AG09319 (cell line): ENCODE measurements around the gene RHOT2.

Source experiments
- DNase-seq: peaks from one replicate; pipeline ENCODE4 v3.0.0-alpha.2; 2010; ENCODE audit warnings: low read depth; ENCODE audit errors: extremely low read depth
- TF ChIP-seq, protein P1 (sequence below): IDR thresholded peaks from 2 replicates; pipeline ENCODE4 v1.5.1; 2011; ENCODE audit warnings: low read depth, mild to moderate bottlenecking, inconsistent platforms, low read length, moderate library complexity

RHOT2 gene

DNA sequence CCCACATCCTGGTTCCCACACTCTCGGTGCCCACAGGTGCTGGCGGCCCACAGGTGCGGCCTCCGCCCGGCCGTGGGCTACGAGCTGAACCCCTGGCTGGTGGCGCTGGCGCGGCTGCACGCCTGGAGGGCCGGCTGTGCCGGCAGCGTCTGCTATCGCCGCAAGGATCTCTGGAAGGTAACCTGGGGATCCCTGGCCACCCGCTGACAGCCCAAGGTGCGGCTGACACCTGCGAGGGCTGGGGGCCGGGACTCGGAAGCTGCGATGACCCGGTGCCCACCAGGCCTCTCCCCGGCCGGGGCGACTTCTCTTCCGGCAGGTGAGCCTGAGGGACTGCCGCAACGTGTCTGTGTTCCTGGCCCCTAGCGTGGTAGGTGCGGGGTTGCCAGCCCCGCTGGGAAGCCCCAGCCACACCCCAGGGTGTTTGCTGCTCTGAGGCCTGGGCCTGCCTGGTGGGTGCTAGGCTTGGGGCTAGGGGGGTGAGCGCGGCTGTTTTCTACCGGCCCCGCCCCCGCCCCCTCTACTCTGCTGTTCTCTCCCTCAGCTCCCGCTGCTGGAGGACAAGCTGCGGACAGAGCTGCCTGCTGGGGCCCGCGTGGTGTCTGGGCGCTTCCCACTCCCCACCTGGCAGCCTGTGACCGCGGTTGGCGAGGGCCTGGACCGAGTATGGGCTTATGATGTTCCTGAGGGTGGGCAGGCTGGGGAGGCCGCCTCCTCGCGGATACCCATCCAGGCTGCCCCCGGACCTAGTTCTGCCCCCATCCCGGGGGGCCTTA lies 54.0 kb downstream of the RHOT2 start:
- TF ChIP-seq, protein P1, sequence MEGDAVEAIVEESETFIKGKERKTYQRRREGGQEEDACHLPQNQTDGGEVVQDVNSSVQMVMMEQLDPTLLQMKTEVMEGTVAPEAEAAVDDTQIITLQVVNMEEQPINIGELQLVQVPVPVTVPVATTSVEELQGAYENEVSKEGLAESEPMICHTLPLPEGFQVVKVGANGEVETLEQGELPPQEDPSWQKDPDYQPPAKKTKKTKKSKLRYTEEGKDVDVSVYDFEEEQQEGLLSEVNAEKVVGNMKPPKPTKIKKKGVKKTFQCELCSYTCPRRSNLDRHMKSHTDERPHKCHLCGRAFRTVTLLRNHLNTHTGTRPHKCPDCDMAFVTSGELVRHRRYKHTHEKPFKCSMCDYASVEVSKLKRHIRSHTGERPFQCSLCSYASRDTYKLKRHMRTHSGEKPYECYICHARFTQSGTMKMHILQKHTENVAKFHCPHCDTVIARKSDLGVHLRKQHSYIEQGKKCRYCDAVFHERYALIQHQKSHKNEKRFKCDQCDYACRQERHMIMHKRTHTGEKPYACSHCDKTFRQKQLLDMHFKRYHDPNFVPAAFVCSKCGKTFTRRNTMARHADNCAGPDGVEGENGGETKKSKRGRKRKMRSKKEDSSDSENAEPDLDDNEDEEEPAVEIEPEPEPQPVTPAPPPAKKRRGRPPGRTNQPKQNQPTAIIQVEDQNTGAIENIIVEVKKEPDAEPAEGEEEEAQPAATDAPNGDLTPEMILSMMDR: no peak
- DNase-seq: no peak

DNA sequence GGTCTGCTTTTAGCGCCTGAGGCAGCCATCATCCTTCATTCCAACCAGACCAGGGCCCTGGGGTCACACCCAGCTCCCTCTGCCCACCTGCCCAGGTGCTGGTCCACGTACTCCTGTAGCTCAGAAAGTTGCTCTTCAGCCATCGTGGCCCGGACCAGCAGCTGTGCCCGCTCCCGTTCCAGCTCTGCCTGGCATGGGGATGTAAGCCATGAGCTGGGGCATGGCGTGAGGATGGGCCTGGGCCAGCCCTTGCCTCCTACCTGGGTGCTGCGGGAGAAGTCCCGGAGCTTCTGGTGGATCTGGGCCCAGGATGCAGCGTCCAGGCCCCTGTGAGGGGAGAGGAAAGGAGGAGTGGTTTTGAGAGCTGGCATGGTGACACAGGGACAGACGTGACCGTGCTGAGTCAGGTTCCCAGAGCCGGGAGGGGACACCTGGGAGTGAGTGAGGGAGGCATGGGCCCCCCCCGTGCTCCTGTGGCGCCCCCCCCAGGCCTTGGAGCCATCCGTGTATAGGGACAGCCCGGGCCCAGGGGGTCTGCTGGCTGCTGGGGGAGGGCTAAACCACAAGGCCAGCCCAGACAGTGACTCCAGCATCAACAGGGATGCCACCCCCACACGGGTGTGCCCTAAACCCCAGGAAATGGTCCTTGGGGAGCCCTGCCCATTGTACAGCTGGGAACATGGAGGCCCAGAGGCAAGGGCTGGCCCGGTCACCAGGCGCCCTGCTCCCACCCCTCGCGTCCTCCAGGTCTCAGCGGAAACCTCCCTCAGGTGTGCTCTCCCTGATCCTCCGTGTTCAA lies 55.1 kb downstream of the RHOT2 start:
- DNase-seq: no peak
- TF ChIP-seq, protein P1: no peak

- DNase-seq: no peak
- TF ChIP-seq, protein P1: no peak
These were observed 55.8 kb downstream of the RHOT2 start for GRCh38 chr16:723695-724094.
